NCI-H2107 (cell line): ENCODE data around the gene RNF175.
"Not testable (repeated sequence)": the region's sequence is repeated elsewhere in the genome, so short reads cannot be mapped to it uniquely, and the experiment has no call there.

Source experiments
- DNase-seq: peaks from one replicate; lab custom pipeline; 2025; lab: John Stamatoyannopoulos, UW

Gene RNF175

GRCh38 chr4:153683763-153684181 lies 76.1 kb downstream of the RNF175 start:
- DNase-seq = no peak

- no peak for DNase-seq
Measured at GRCh38 chr4:153679486-153679885, 80.3 kb downstream of the RNF175 start.

- no peak for DNase-seq
Measured at GRCh38 chr4:153676984-153677383, 82.8 kb downstream of the RNF175 start.

GRCh38 chr4:153676486-153676885 lies 83.3 kb downstream of the RNF175 start:
- DNase-seq = no peak

GRCh38 chr4:153669838-153670237 lies 90.0 kb downstream of the RNF175 start:
- no peak for DNase-seq

GRCh38 chr4:153668647-153669046 lies 91.2 kb downstream of the RNF175 start:
- no peak for DNase-seq

GRCh38 chr4:153666505-153666904 lies 93.3 kb downstream of the RNF175 start:
- not testable (repeated sequence) for DNase-seq

- DNase-seq = no peak
Measured at GRCh38 chr4:153663667-153664066, 96.2 kb downstream of the RNF175 start.

- DNase-seq = no peak
Measured at GRCh38 chr4:153661908-153662307, 97.9 kb downstream of the RNF175 start.

- no peak for DNase-seq
Measured at GRCh38 chr4:153661215-153661822, 98.5 kb downstream of the RNF175 start.
